Vagina (tissue), 2 donors: ENCODE data around the gene TMEM222.

ENCODE experiments used
- POLR2A ChIP-seq, 2 donors: fragments of 450-650 bp; IDR thresholded peaks; one replicate each; pipeline ENCODE4 v1.6.1; 2017; ENCODE audit warnings: antibody characterized with exemption in 2 of 2, mild to moderate bottlenecking in 2 of 2, moderate library complexity in 2 of 2
- POLR2AphosphoS5 ChIP-seq, 2 donors: sonication (generic); formaldehyde crosslinking; IDR thresholded peaks; one replicate each; pipeline ENCODE4 v1.9.0; 2017; ENCODE audit warnings: antibody characterized with exemption in 2 of 2, mild to moderate bottlenecking in 2 of 2, low read depth in 1 of 2; ENCODE audit not compliant: insufficient read depth in 1 of 2
- TF ChIP-seq, protein P1 (sequence below), 3 experiments: fragments of 450-650 bp in 2 of 3; fragments of 200-600 bp in 1 of 3; sonication (generic) in 1 of 3; IDR thresholded peaks; one replicate each; pipeline ENCODE4 v1.5.1; 2017 to 2019; ENCODE audit warnings: antibody characterized with exemption in 3 of 3, mild to moderate bottlenecking in 2 of 3, moderate library complexity in 2 of 3

- TF ChIP-seq POLR2A (IDR thresholded peaks at IDR 0.05) = no peak
- TF ChIP-seq, protein P1, sequence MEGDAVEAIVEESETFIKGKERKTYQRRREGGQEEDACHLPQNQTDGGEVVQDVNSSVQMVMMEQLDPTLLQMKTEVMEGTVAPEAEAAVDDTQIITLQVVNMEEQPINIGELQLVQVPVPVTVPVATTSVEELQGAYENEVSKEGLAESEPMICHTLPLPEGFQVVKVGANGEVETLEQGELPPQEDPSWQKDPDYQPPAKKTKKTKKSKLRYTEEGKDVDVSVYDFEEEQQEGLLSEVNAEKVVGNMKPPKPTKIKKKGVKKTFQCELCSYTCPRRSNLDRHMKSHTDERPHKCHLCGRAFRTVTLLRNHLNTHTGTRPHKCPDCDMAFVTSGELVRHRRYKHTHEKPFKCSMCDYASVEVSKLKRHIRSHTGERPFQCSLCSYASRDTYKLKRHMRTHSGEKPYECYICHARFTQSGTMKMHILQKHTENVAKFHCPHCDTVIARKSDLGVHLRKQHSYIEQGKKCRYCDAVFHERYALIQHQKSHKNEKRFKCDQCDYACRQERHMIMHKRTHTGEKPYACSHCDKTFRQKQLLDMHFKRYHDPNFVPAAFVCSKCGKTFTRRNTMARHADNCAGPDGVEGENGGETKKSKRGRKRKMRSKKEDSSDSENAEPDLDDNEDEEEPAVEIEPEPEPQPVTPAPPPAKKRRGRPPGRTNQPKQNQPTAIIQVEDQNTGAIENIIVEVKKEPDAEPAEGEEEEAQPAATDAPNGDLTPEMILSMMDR (IDR thresholded peaks at IDR 0.05) = no peak
- no peak for TF ChIP-seq POLR2AphosphoS5 (IDR thresholded peaks at IDR 0.05; ENCODE audit: insufficient read depth in 1 of 2, low read depth in 1 of 2)
Observed at GRCh38 chr1:27314737-27315136, 7.2 kb upstream of the TMEM222 start.
